SK-N-MC (cell line): ENCODE measurements around the gene ATP4B.

Experiments
- DNase-seq: peaks from one replicate; pipeline ENCODE4 v3.0.0-alpha.2; 2011; ENCODE audit warnings: low read depth, low spot score
- H3K27ac ChIP-seq: fragments of 200-600 bp; sonication (generic); 2 replicates; pipeline ENCODE4 v1.5.1; 2016; ENCODE audit warnings: mixed run types
- H3K36me3 ChIP-seq: fragments of 200-600 bp; sonication (generic); 2 replicates; pipeline ENCODE4 v1.6.1; 2017; ENCODE audit warnings: antibody characterized with exemption, low read length, mixed read lengths; ENCODE audit not compliant: insufficient read depth
- H3K4me3 ChIP-seq: fragments of 200-600 bp; sonication (generic); 2 replicates; pipeline ENCODE4 v1.5.1; 2016
- H3K9ac ChIP-seq: fragments of 200-600 bp; sonication (generic); 2 replicates; pipeline ENCODE4 v1.8.0; 2017; ENCODE audit warnings: mixed run types, mixed read lengths; ENCODE audit not compliant: insufficient read length
- H3K9me3 ChIP-seq: fragments of 200-600 bp; sonication (generic); 2 replicates; pipeline ENCODE4 v1.6.1; 2017; ENCODE audit warnings: low read depth, mild to moderate bottlenecking, antibody characterized with exemption, low read length, moderate library complexity, mixed read lengths
- EZH2 ChIP-seq: fragments of 200-600 bp; sonication (generic); IDR thresholded peaks from one replicate; pipeline ENCODE4 v1.6.1; 2017; ENCODE audit warnings: antibody characterized with exemption
- FOXP2 ChIP-seq: optimal IDR thresholded peaks from 2 replicates; pipeline ENCODE3; 2011; ENCODE audit warnings: mild to moderate bottlenecking, moderate library complexity; ENCODE audit not compliant: insufficient read depth; ENCODE audit errors: extremely low read length, control extremely low read depth
- POLR2AphosphoS5 ChIP-seq: IDR thresholded peaks from 2 replicates; pipeline ENCODE4 v1.6.1; 2012; ENCODE audit warnings: mild to moderate bottlenecking, low read depth, low read length, borderline replicate concordance

The ATP4B gene

DNA sequence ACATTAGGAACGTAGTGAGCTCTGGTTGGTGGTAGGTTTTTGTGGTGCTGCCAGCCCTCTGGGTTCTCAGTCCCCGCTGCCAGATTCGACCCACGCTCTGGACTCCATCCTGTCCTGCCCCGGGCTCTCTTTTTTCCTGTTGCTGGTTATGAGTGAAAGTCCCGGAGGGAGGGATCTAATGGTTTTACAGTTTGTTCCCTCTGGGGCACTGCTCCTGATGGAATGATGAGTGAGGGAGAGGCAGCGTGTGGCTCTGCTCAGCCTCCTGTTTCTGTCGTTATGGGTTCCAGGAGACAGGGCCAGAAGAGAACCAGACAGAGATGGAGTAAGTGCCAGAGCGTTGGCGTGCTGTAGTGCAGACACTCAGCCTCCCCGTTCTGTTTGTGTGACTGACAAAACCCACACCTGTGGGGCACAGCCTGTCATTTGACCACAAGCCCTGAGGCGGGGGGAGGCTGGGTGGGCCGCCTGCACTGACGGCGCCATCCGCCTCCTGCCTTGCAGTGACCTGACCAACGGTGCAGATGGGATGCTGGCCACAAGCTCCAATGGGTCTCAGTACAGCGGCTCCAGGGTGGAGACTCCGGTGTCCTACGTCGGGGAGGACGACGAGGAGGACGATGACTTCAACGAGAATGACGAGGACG is 18.3 kb downstream of the ATP4B start:
- no peak for DNase-seq
- H3K9me3 ChIP-seq: no peaks in the 10 kb centered on the region
- H3K4me3 ChIP-seq: no peak overlapping the region
- H3K36me3 ChIP-seq: peaks cover 79% of the 10 kb centered on the region
- no peak overlapping the region for H3K27ac ChIP-seq
- TF ChIP-seq FOXP2 (no peak), EZH2 (no peak), POLR2AphosphoS5 (no peak)
- no peak overlapping the region for H3K9ac ChIP-seq

DNA sequence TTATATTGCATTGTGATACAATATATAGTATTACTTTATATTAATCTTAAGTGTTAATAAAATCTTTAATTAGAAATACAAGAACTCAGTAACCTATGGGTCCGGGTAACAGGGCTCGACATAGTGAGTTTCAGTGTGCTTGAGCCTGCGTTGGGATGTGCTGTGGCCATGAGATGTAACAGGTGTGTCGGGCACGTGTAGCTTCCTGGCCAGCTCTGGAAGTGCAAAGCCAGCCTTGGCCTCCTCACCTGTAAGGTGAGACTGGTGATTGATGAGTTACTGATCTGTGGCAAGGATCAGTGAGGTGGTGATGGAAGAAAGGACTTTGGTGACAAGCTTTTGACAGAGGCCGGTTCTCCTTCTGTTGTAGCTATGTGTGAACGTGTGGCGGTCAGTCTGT is 19.2 kb downstream of the ATP4B start:
- Histone ChIP-seq H3K9ac (no peak overlapping the region), H3K4me3 (no peak overlapping the region), H3K27ac (no peak overlapping the region), H3K9me3 (no peaks in the 10 kb centered on the region), H3K36me3 (peaks cover 88% of the 10 kb centered on the region)
- no peak for DNase-seq
- TF ChIP-seq FOXP2 (no peak), POLR2AphosphoS5 (no peak), EZH2 (no peak)

DNA sequence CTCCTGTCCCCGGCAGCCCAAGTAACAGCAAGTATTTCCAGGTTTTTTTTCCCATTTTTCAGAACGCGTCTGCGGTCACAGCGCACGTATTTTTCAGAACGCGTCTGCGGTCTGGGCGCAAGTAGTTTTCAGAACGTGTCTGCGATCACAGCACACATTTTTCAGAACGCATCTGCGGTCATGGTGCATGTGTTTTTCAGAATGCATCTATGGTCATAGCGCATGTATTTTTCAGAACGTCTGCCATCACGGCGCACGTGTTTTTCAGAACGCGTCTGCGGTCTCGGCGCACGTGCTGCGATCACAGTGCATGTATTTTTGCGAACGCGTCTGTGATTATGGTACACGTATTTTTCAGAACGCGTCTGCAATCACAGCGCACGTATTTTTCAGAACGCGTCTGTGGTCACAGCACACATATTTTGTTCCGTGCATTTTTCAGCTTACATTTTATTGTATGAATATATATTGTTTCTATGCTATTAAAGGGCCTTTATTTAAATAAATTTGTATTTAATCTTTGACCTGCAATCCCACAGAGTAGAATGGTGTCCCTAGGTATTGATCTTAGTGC is 19.7 kb downstream of the ATP4B start:
- peaks cover 91% of the 10 kb centered on the region for H3K36me3 ChIP-seq
- H3K9me3 ChIP-seq: no peaks in the 10 kb centered on the region
- no peak for DNase-seq
- TF ChIP-seq FOXP2: no peak
- no peak for TF ChIP-seq EZH2
- TF ChIP-seq POLR2AphosphoS5: no peak
- H3K4me3 ChIP-seq: no peak overlapping the region
- H3K27ac ChIP-seq: no peak overlapping the region
- no peak overlapping the region for H3K9ac ChIP-seq

DNA sequence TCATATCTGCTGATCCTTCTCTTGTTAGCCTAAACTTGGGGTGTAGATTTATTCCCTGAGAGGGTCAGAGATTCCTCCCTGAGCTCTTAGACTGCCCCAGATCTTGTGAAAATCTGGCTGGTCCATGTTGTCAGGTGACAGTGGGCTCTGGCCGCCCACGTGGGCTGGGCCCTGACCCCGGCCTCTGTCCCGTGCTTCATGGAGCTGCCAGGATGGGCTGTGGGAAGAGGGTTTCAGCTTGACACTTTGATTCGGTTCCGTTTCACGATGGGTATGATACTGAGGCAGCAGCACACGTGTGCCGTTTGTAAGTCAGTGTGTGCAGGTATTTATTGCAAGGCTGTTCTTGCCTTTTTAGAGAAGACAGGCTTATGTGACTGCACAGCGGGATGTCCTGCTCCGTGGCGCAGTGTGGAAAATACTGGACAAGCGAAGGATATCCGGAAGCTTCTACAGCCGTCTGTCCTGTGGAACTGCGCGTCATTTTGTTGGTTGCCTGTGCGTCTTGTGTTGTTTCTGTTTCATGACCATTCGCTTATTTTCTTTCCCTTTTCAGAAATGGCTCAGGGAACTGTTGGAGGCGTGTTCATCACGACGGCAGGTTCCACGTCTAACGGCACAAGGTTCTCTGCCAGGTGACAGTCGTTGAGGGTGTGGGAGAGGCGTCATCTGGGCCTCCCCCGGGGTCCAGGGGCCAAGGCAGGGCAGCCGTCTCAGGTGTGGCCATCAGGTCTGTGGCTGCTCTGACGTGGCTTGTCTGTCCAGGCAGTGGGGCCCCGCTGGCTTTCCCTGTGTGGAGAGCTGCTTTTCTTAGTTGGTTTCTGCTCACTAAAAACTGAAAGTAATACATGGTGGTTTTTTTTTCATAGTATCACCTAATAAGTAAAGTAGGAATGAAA is 20.5 kb downstream of the ATP4B start:
- no peak for DNase-seq
- TF ChIP-seq POLR2AphosphoS5 (no peak), FOXP2 (no peak), EZH2 (no peak)
- H3K9ac ChIP-seq: no peak overlapping the region
- peaks cover 95% of the 10 kb centered on the region for H3K36me3 ChIP-seq
- no peaks in the 10 kb centered on the region for H3K9me3 ChIP-seq
- H3K4me3 ChIP-seq: no peak overlapping the region
- no peak overlapping the region for H3K27ac ChIP-seq

DNA sequence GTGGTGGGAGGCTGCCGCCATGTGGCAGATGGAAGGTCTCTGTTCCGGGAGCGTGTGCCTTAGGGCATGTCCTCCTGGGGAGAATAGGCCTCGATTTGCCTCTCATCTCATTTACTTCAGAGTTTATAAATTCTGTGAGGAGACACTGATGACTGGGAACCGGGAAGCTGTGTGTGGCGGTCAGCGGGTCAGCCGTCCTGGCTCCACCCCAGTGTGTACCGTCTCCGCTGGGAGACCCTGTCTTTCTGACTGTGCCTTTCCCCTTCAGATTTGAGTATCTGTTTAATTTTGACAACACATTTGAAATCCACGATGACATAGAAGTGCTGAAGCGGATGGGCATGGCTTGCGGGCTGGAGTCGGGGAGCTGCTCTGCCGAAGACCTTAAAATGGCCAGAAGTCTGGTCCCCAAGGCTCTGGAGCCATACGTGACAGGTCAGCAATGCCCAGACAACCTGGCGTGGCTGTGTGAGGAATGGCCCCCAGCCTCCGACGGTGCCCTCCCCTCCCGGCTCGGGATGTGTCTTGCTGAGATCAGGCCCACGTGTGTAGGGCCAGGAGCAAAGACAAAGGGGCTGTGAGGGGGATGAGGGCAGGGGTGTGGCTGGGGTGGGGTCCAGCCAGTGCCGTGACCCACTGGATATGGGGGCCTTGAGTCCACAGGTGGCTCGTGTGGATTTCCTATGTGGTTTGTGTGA is 21.6 kb downstream of the ATP4B start:
- Histone ChIP-seq H3K27ac (no peak overlapping the region), H3K9me3 (no peaks in the 10 kb centered on the region), H3K36me3 (peaks cover 95% of the 10 kb centered on the region), H3K9ac (no peak overlapping the region), H3K4me3 (no peak overlapping the region)
- TF ChIP-seq EZH2 (no peak), POLR2AphosphoS5 (no peak), FOXP2 (no peak)
- no peak for DNase-seq

DNA sequence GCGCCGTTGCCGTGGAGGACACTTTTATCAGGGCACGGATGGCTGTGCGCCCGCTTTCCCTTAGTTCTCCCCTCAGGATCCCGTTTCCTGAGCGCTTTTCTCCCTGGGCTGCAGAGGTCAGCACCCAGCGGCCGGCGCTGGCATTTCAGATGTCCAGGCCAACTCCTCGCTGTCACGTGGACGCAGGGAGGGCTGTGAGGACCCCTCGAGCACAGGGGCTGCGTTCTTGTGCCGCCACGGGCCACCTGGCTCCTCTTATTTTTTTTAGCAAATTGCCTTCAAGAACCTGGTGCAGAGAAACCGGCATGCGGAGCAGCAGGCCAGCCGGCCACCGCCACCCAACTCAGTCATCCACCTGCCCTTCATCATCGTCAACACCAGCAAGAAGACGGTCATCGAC is 22.3 kb downstream of the ATP4B start:
- TF ChIP-seq EZH2: no peak
- no peak for TF ChIP-seq FOXP2
- no peak for TF ChIP-seq POLR2AphosphoS5
- DNase-seq: no peak

DNA sequence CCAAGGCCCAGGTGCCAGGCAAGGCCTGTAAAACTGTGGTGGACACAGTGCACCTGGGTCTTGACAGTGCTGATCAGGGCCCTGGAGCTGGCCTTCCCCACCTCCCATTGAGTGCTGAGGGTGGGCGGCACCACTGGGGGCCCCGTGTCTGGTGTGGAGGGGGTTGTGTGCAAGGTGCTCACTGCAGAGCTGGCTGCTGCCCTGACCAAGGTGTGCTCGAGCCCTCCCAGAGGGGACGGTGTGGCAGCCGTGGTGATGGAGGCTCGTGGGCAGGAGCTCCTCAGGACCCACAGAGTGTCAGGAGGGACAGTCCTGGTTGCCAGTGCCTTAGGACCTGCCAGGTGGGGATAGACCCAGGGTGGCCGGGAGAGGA is 23.0 kb downstream of the ATP4B start:
- H3K36me3 ChIP-seq: peaks cover 94% of the 10 kb centered on the region
- no peak overlapping the region for H3K27ac ChIP-seq
- no peak for DNase-seq
- H3K4me3 ChIP-seq: no peak overlapping the region
- H3K9me3 ChIP-seq: no peaks in the 10 kb centered on the region
- TF ChIP-seq EZH2 (no peak), FOXP2 (no peak), POLR2AphosphoS5 (no peak)
- H3K9ac ChIP-seq: no peak overlapping the region

More for the DNA sequence above, 22.3 kb downstream of the ATP4B start:
- peaks cover 96% of the 10 kb centered on the region for H3K36me3 ChIP-seq
- H3K27ac ChIP-seq: no peak overlapping the region
- no peak overlapping the region for H3K9ac ChIP-seq
- no peaks in the 10 kb centered on the region for H3K9me3 ChIP-seq
- no peak overlapping the region for H3K4me3 ChIP-seq

DNA sequence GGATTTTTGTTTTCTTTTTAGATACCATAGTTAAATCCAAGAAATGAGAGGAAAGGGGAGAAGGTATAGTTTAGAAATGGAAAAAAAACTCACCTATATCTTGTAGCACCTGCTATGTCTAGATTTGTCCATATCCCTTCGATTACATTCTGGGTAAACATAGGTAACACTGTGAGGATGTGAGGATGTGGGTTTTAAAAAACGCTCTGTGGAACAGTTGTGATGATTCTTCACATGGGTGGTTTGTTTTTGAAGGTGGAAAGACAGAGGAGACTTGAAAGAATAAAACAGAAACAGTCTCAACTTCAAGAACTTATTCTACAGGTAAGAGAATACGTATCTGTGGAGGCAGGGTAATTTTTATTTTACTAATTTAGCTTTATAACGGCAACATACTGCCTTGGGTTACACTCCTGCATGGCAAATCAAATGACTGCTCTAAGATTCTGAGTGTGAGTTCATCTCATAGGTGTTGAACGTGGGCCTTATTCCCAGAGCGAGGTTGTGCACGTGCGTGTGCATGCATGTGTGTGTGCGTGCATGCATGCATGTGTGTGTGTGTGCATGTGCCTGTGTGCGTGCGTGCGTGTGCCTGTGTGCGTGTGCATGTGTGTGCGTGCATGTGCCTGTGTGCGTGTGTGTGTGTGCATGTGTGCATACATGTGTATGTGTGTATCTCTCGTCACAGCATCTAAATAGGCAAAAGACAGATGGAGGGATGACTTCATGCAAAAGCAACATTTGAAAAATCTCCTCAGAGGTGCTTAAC is 23.5 kb downstream of the ATP4B start:
- no peak for TF ChIP-seq EZH2
- TF ChIP-seq FOXP2: no peak
- no peak for TF ChIP-seq POLR2AphosphoS5
- no peak overlapping the region for H3K27ac ChIP-seq
- DNase-seq: no peak
- peaks cover 94% of the 10 kb centered on the region for H3K36me3 ChIP-seq
- no peak overlapping the region for H3K4me3 ChIP-seq
- H3K9ac ChIP-seq: no peak overlapping the region
- no peaks in the 10 kb centered on the region for H3K9me3 ChIP-seq
